Thymus (tissue), 11 donors: ENCODE results near the gene CROT. TPM values are rescaled to one million over a fixed set of nuclear protein-coding genes. Genes with fewer than 3 reads are reported as not detected.

Experiments
- DNase-seq, 9 donors: peaks; one replicate each; pipeline ENCODE4 v3.0.0-alpha.2; 2013; ENCODE audit warnings: low spot score in 9 of 9, low read depth in 6 of 9, missing footprints in 1 of 9
- H3K27ac ChIP-seq, 2 donors: one replicate each; pipeline ENCODE4 v1.5.1; 2013; ENCODE audit warnings: control low read depth in 1 of 2, low read depth in 1 of 2, low read length in 1 of 2, mild to moderate bottlenecking in 1 of 2, moderate library complexity in 1 of 2
- H3K27me3 ChIP-seq, 2 donors: one replicate each; pipeline ENCODE4 v1.5.1; 2013; ENCODE audit warnings: low read length in 1 of 2; ENCODE audit not compliant: control insufficient read depth in 2 of 2, insufficient read depth in 1 of 2
- H3K36me3 ChIP-seq, 2 donors: one replicate each; pipeline ENCODE4 v1.5.1; 2013; ENCODE audit warnings: low read length in 1 of 2, mild to moderate bottlenecking in 1 of 2, moderate library complexity in 1 of 2; ENCODE audit not compliant: control insufficient read depth in 2 of 2, insufficient read depth in 2 of 2
- H3K4me1 ChIP-seq, 2 donors: one replicate each; pipeline ENCODE4 v1.5.1; 2013; ENCODE audit warnings: low read length in 2 of 2; ENCODE audit not compliant: control insufficient read depth in 2 of 2, insufficient read depth in 2 of 2
- H3K4me3 ChIP-seq, 2 donors: one replicate each; pipeline ENCODE4 v1.5.1; 2013; ENCODE audit warnings: low read length in 2 of 2, control low read depth in 1 of 2, mild to moderate bottlenecking in 1 of 2
- H3K9me3 ChIP-seq, 2 donors: one replicate each; pipeline ENCODE4 v1.5.1; 2013; ENCODE audit warnings: low read length in 1 of 2, mild to moderate bottlenecking in 1 of 2; ENCODE audit not compliant: control insufficient read depth in 2 of 2, insufficient read depth in 1 of 2
- WGBS: extraction: QIAGEN DNeasy Blood & Tissue Kit; methylation state at CpG from one replicate; pipeline ENCODE4 v1.1.7; 2013; 5-methylcytosine and 5-hydroxymethylcytosine counted together
- polyA plus RNA-seq: library from polyadenylated mRNA; stranded (reverse); fragments of 200-250 nt; gene quantifications from one replicate; pipeline ENCODE4 v1.2.3, GENCODE V29; 2013
- total RNA-seq: library from RNA; stranded (reverse); fragments of 120-200 nt; gene quantifications from one replicate; pipeline ENCODE4 v1.2.4, GENCODE V29; 2013
- donor health status: healthy.

The CROT gene
- total and polyA plus RNA-seq, 2 donors = 6.8 to 17.0 TPM

DNA sequence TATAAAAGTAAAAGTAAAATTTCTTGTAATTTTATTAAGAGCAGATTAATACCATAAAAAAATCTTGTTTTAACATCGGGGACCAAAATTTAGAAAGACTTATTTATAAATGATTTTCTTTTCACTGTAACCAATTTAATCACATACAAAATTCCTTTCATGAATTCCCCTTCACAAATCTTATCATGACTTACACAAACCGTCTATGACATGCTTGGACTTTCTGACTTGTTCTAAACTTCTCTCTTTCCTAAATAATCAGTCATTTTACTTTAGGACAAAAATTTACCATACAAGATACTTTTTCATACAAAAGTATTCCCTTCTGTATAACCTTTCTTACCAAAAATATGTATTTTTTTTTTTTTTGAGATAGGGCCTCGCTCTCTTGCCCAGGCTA lies 9.3 kb downstream of the CROT start:
- no peak overlapping the region for H3K4me3 ChIP-seq
- H3K27me3 ChIP-seq = no peaks in the 10 kb centered on the region
- peaks cover 15 to 25% of the 10 kb centered on the region in 2 donors for H3K36me3 ChIP-seq
- no peaks in the 10 kb centered on the region for H3K4me1 ChIP-seq
- 97% methylated on average over 3 of the region's 3 CpGs for WGBS
- peaks cover 4 to 16% of the 10 kb centered on the region in 2 donors for H3K9me3 ChIP-seq
- DNase-seq = peak in 1 of 9 donors; percentile 19
- no peak overlapping the region for H3K27ac ChIP-seq

DNA sequence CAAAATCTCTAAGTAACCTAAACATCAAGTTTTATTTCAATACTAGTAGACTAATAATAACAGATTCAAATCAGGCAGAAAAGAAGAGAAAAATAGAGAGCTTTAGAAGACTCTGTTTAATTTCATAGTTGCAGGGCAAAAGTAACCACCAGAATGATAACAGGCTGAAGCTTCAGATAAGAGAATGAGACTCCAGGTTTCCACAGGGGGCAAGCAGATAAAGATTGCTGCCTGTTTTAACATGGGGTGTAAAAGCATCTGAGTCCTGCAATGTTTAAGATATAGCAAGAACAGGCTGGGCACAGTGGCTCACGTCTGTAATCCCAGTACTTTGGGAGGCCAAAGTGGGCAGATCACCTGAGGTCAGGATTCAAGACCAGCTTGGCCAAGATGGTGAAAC lies 11.0 kb downstream of the CROT start:
- peaks cover 8 to 15% of the 10 kb centered on the region in 2 donors for H3K36me3 ChIP-seq
- no peak for DNase-seq
- 98% methylated on average over 1 of the region's 1 CpG for WGBS
- no peaks in the 10 kb centered on the region for H3K4me1 ChIP-seq
- H3K9me3 ChIP-seq = peaks cover 4 to 16% of the 10 kb centered on the region in 2 donors
- H3K27me3 ChIP-seq = no peaks in the 10 kb centered on the region
- H3K27ac ChIP-seq = no peak overlapping the region
- H3K4me3 ChIP-seq = no peak overlapping the region

GRCh38 chr7:87359366-87359765 lies 13.9 kb downstream of the CROT start:
- whole genome bisulfite sequencing = 96% methylated on average over 2 of the region's 2 CpGs
- peaks cover 4 to 7% of the 10 kb centered on the region in 2 donors for H3K36me3 ChIP-seq

DNA sequence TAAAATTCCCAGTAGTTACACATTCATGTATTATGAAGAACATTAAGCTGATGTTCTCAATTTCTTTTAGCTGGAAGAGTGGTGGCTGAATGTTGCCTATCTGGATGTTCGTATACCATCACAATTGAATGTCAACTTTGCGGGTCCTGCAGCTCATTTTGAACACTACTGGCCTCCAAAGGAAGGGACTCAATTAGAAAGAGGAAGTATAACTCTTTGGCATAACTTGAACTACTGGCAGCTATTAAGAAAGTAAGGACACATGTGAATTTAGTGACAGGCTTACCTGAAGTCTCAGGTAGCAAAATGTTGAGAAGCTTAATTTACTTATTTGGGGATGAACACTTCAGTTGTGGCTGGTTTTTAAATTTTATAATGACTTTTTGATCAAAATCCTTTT lies 15.9 kb downstream of the CROT start:
- WGBS = 100% methylated on average over 2 of the region's 2 CpGs
- no peaks in the 10 kb centered on the region for H3K9me3 ChIP-seq
- peaks cover 0 to 5% of the 10 kb centered on the region in 2 donors for H3K36me3 ChIP-seq
- no peak overlapping the region for H3K4me3 ChIP-seq
- no peak for DNase-seq
- H3K27ac ChIP-seq = no peak overlapping the region
- no peaks in the 10 kb centered on the region for H3K27me3 ChIP-seq
- no peaks in the 10 kb centered on the region for H3K4me1 ChIP-seq

More at GRCh38 chr7:87359366-87359765, 13.9 kb downstream of the CROT start:
- no peaks in the 10 kb centered on the region for H3K4me1 ChIP-seq
- peaks cover 1 to 13% of the 10 kb centered on the region in 2 donors for H3K9me3 ChIP-seq
- H3K27me3 ChIP-seq = no peaks in the 10 kb centered on the region
- H3K4me3 ChIP-seq = no peak overlapping the region
- H3K27ac ChIP-seq = no peak overlapping the region
- DNase-seq = no peak

GRCh38 chr7:87363342-87363741 lies 17.9 kb downstream of the CROT start:
- WGBS = 95% methylated on average over 1 of the region's 1 CpG
- H3K27me3 ChIP-seq = no peaks in the 10 kb centered on the region
- DNase-seq = no peak
- no peak overlapping the region for H3K4me3 ChIP-seq
- H3K27ac ChIP-seq = no peak overlapping the region
- H3K4me1 ChIP-seq = no peaks in the 10 kb centered on the region
- no peaks in the 10 kb centered on the region for H3K9me3 ChIP-seq
- peaks cover 0 to 6% of the 10 kb centered on the region in 2 donors for H3K36me3 ChIP-seq

GRCh38 chr7:87364246-87364645 lies 18.8 kb downstream of the CROT start:
- Histone ChIP-seq H3K4me1 (no peaks in the 10 kb centered on the region), H3K27me3 (no peaks in the 10 kb centered on the region), H3K27ac (no peak overlapping the region), H3K9me3 (no peaks in the 10 kb centered on the region), H3K36me3 (peaks cover 0 to 6% of the 10 kb centered on the region in 2 donors), H3K4me3 (no peak overlapping the region)
- DNase-seq = no peak

DNA sequence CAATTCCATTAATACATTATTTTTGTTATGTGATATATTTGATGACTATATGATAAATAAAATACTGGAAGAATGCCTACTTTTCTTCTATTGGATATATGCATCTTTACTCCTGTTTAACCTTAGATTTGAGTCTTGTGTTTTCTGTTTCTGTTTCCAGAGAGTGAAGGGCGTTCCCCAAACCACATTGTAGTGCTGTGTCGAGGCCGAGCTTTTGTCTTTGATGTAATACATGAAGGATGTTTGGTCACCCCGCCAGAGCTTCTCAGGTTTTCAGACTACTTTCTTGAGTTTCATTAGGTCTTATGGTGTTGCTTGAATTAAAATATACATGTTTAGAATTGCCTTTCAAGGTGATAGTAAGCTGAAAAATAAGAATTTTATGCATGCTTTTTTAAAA lies 23.8 kb downstream of the CROT start:
- WGBS = 94% methylated on average over 4 of the region's 4 CpGs
- Histone ChIP-seq H3K9me3 (no peaks in the 10 kb centered on the region), H3K36me3 (peaks cover 0 to 8% of the 10 kb centered on the region in 2 donors), H3K4me3 (no peak overlapping the region), H3K27me3 (no peaks in the 10 kb centered on the region), H3K27ac (no peak overlapping the region), H3K4me1 (no peaks in the 10 kb centered on the region)
- DNase-seq = peak in 1 of 9 donors; percentile 20

DNA sequence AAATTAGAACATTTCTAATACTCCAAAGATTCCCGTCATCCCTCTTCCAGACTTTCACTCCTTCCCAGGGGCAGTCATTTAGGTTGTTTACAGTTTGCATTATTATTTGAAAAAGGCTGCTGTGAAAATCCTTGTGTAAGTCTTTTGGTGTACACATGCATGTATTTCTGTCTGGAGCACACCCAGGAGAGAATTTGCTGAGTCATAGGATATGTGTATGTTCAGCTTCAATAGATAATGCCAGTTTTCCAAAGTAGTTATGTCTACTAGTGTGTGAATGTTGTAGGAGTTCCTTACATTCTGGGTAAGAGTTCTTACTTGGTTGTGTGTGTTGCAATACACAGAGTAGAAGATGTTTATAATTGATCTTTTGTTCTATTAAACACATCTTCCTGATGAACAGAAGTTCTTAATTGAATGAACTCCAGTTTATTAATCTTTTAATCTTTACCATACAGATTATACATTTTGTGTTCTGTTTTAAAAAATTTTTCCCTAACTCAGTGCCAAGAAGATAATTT lies 25.3 kb downstream of the CROT start:
- no peaks in the 10 kb centered on the region for H3K27me3 ChIP-seq
- H3K4me1 ChIP-seq = no peaks in the 10 kb centered on the region
- H3K9me3 ChIP-seq = no peaks in the 10 kb centered on the region
- DNase-seq = no peak
- no peak overlapping the region for H3K4me3 ChIP-seq
- peaks cover 0 to 6% of the 10 kb centered on the region in 2 donors for H3K36me3 ChIP-seq
- WGBS = 97% methylated on average over 1 of the region's 1 CpG
- no peak overlapping the region for H3K27ac ChIP-seq

DNA sequence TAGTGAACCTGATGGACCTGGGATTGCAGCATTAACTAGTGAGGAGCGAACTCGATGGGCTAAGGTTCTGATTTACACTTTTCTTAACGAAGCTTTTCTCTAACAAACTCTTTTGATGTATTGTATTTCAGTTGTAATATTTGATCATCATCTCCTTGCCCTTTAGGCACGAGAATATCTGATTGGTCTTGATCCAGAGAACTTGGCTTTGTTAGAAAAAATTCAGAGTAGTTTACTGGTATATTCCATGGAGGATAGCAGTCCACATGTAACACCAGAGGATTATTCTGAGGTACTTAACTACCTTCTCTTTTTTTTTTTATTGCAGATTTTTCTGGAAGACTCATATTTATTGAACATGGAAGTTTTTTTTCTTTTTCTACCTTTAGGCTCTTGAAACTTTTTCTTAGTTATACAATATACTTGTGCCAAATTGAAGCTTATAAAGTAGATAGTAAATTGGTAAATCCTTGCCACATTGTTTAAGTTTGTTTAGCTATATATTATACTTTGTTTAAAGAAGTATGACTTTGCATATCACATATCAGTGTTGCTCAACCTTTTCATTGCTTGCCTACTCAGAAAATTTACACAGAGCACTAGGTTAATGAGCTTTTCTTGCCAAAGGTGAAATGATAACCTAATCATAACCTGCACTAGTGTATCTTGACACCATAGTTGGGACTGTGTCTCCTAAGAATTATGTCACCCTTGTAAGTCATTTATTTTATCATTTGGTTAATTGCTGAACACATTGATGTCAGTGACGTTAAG lies 30.4 kb downstream of the CROT start:
- 95% methylated on average over 5 of the region's 5 CpGs for WGBS
- H3K36me3 ChIP-seq = no peaks in the 10 kb centered on the region
- no peak overlapping the region for H3K4me3 ChIP-seq
- H3K9me3 ChIP-seq = no peaks in the 10 kb centered on the region
- no peak for DNase-seq
- no peaks in the 10 kb centered on the region for H3K27me3 ChIP-seq
- H3K27ac ChIP-seq = no peak overlapping the region
- H3K4me1 ChIP-seq = no peaks in the 10 kb centered on the region
